Measurements from ENCODE around the gene SLC49A4. TPM values are rescaled to one million over a fixed set of nuclear protein-coding genes. Genes with fewer than 3 reads are reported as not detected.

SLC49A4 gene
- total RNA-seq, 4 donors from 2014 or later, result 2.4 to 29.9 (median 20.1) TPM

DNA sequence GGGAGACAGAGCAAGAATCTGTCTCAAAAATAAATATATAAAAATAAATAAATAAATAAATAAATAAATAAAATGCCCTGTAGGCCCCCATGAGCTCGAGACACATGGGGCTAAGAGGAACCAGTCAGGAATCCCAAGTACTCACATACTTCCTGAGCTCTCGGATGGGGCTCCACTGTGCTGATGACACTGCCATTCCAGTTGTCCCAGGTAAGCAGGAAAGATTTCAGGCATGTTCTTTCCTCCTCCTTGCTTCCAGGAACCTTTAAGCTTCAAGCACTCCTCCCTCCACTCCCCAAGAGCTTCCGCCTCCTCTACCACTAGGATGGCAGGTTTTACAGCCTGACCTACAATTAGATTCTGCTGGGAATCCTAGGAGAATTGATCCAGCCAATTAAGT is 113.4 kb downstream of the SLC49A4 start:
- Histone ChIP-seq H3K27ac (no peak overlapping the region), H3K9me3 (no peaks in the 10 kb centered on the region), H3K27me3 (peaks cover 19% of the 10 kb centered on the region), H3K4me3 (no peak overlapping the region), H3K36me3 (no peaks in the 10 kb centered on the region), H3K4me1 (no peaks in the 10 kb centered on the region)
- WGBS, 2 donors (ENCODE audit: low coverage in 1 of 2), result 71 to 90% methylated on average over 1 to 3 of the region's 3 CpGs
- TF ChIP-seq, protein P1, sequence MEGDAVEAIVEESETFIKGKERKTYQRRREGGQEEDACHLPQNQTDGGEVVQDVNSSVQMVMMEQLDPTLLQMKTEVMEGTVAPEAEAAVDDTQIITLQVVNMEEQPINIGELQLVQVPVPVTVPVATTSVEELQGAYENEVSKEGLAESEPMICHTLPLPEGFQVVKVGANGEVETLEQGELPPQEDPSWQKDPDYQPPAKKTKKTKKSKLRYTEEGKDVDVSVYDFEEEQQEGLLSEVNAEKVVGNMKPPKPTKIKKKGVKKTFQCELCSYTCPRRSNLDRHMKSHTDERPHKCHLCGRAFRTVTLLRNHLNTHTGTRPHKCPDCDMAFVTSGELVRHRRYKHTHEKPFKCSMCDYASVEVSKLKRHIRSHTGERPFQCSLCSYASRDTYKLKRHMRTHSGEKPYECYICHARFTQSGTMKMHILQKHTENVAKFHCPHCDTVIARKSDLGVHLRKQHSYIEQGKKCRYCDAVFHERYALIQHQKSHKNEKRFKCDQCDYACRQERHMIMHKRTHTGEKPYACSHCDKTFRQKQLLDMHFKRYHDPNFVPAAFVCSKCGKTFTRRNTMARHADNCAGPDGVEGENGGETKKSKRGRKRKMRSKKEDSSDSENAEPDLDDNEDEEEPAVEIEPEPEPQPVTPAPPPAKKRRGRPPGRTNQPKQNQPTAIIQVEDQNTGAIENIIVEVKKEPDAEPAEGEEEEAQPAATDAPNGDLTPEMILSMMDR (IDR thresholded peaks at IDR 0.05), result no peak
- TF ChIP-seq POLR2AphosphoS5 (IDR thresholded peaks at IDR 0.05) (no peak), POLR2A (IDR thresholded peaks at IDR 0.05) (no peak), EP300 (IDR thresholded peaks at IDR 0.05; ENCODE audit: low read depth) (no peak)
- in situ Hi-C loops (cut with MboI; ENCODE audit: low pct_ligation_motif_present in 1 of 4, low pct_unique_long_range_greater_than_20kb in 1 of 4, low sequenced_read_pairs in 3 of 4) (no loop called here), intact Hi-C loops (cut with DNase I; ENCODE audit: low total_unique reads) (no loop called here)
- DNase-seq, result no peak

DNA sequence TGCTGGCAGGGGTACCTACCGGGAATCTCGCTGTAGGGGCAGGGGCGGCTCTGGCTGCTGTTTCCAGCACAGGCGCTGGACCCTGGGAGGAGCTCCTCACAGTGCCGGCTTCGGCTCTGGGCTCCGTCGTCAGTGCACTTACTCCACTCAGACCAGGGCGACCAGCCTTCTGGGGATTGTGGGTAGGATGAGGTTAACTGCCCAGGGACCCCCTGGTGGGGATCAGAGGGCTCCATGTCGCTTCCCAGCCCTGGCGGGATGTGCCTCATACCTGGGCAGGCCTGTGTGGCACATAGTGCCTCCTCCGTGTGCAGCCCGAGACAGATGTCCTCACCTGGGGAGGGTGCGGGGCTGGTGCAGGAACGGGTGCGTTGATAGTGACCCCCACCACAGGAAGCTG is 117.0 kb downstream of the SLC49A4 start:
- 93% methylated on average over 16 of the region's 16 CpGs; no CpG with 5 or more reads in 1 of the 2 donors for WGBS, 2 donors (ENCODE audit: low coverage in 1 of 2)
- in situ Hi-C loops (cut with MboI; ENCODE audit: low pct_ligation_motif_present in 1 of 4, low pct_unique_long_range_greater_than_20kb in 1 of 4, low sequenced_read_pairs in 3 of 4), result no loop called here

DNA sequence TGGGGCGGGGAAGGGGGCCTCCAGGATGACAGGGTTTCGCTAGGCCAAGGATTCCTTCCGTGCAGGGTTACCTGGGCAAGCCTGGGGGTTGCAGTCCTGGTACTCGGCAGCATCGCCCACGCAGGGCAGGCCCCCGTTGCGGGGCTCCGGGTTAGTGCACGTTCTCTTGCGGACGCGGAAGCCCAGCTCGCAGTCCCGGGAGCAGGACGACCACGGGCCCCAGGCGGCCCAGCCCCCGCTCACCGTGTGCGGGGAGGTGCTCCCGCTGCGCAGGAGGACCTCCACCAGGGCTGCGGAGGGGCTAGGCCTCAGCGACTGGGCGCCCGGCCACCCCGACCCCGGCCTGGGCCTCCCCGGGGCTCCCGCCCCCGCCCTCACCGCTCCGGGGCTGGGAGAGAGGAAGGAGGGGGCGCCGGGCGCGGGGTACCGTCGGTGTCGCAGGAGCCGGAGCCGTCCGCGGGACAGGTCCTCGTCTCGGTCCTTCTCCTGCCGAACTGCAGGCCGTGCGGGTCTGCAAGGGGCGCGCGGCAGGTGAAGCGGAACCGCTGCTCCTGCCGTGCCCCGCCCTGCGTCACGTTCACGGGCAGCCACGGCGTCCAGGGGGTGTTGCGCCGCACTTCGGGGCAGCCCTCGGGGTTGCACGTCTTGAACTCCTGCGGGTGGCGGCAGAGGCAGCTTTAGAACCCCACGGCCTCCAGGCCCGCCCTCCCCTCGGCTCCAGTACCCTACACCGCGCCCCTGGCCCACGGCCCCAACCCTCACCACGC is 118.1 kb downstream of the SLC49A4 start:
- H3K27ac ChIP-seq, result no peak overlapping the region
- H3K4me3 ChIP-seq, result no peak overlapping the region
- H3K4me1 ChIP-seq, result no peaks in the 10 kb centered on the region
- DNase-seq, result no peak
- H3K36me3 ChIP-seq, result no peaks in the 10 kb centered on the region
- H3K9me3 ChIP-seq, result no peaks in the 10 kb centered on the region
- peaks cover 27% of the 10 kb centered on the region for H3K27me3 ChIP-seq
- no peak for TF ChIP-seq POLR2AphosphoS5 (IDR thresholded peaks at IDR 0.05)
- TF ChIP-seq POLR2A (IDR thresholded peaks at IDR 0.05), result no peak
- TF ChIP-seq, protein P1 (IDR thresholded peaks at IDR 0.05), result no peak
- no peak for TF ChIP-seq EP300 (IDR thresholded peaks at IDR 0.05; ENCODE audit: low read depth)
- in situ Hi-C loops (cut with MboI; ENCODE audit: low pct_ligation_motif_present in 1 of 4, low pct_unique_long_range_greater_than_20kb in 1 of 4, low sequenced_read_pairs in 3 of 4), result no loop called here
- intact Hi-C loops (cut with DNase I; ENCODE audit: low total_unique reads), result no loop called here
- WGBS, 2 donors (ENCODE audit: low coverage in 1 of 2), result 57% methylated on average over 36 of the region's 76 CpGs; no CpG with 5 or more reads in 1 of the 2 donors

More for the DNA sequence above, 117.0 kb downstream of the SLC49A4 start:
- no peaks in the 10 kb centered on the region for H3K9me3 ChIP-seq
- no peaks in the 10 kb centered on the region for H3K36me3 ChIP-seq
- intact Hi-C loops (cut with DNase I; ENCODE audit: low total_unique reads), result no loop called here
- no peak for DNase-seq
- H3K4me3 ChIP-seq, result no peak overlapping the region
- no peak overlapping the region for H3K27ac ChIP-seq
- H3K27me3 ChIP-seq, result peaks cover 27% of the 10 kb centered on the region
- no peak for TF ChIP-seq POLR2A (IDR thresholded peaks at IDR 0.05)
- no peak for TF ChIP-seq POLR2AphosphoS5 (IDR thresholded peaks at IDR 0.05)
- TF ChIP-seq, protein P1 (IDR thresholded peaks at IDR 0.05), result no peak
- TF ChIP-seq EP300 (IDR thresholded peaks at IDR 0.05; ENCODE audit: low read depth), result no peak
- no peaks in the 10 kb centered on the region for H3K4me1 ChIP-seq

DNA sequence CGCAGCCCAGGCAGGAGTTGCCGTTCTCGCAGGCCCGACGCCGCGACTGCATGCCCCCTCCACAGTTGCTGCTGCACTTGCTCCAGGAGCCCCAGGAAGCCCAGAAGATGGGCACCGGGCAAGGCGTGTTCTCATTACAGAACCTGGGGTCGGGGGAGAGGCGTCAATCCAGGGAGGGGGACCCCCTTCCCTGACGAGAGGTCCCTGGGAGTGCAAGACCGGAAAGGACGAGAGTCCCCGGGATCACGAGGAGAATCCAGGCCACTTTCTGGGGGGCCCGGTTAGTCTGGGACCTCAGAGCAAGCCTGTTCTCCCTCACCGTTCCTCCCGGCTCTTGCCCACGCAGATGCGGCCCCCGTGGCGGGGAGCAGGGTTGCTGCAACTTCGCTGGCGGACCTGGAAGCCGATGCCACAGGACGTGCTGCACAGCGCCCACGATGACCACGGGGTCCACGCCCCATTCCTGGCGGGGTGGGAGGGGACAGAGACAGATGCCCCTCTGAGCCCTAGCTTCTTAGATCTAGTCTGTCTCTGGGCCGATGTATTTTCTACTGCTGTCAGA is 118.8 kb downstream of the SLC49A4 start:
- in situ Hi-C loops (cut with MboI; ENCODE audit: low pct_ligation_motif_present in 1 of 4, low pct_unique_long_range_greater_than_20kb in 1 of 4, low sequenced_read_pairs in 3 of 4), result no loop called here

More for the DNA sequence above, 118.8 kb downstream of the SLC49A4 start:
- no peak for DNase-seq
- no peak overlapping the region for H3K4me3 ChIP-seq
- H3K27ac ChIP-seq, result no peak overlapping the region
- no peaks in the 10 kb centered on the region for H3K9me3 ChIP-seq
- TF ChIP-seq POLR2AphosphoS5 (IDR thresholded peaks at IDR 0.05) (no peak), POLR2A (IDR thresholded peaks at IDR 0.05) (no peak), EP300 (IDR thresholded peaks at IDR 0.05; ENCODE audit: low read depth) (no peak)
- TF ChIP-seq, protein P1 (IDR thresholded peaks at IDR 0.05), result no peak
- no peaks in the 10 kb centered on the region for H3K4me1 ChIP-seq
- H3K27me3 ChIP-seq, result peaks cover 27% of the 10 kb centered on the region
- 83% methylated on average over 32 of the region's 33 CpGs; no CpG with 5 or more reads in 1 of the 2 donors for WGBS, 2 donors (ENCODE audit: low coverage in 1 of 2)
- intact Hi-C loops (cut with DNase I; ENCODE audit: low total_unique reads), result no loop called here
- H3K36me3 ChIP-seq, result no peaks in the 10 kb centered on the region
